CD14-positive monocyte (primary cell): Measurements from ENCODE around the gene TLX1. TPM values are rescaled to one million over a fixed set of nuclear protein-coding genes. Genes with fewer than 3 reads are reported as not detected.

Experiments
- DNase-seq, 3 donors: peaks; one replicate each; pipeline ENCODE4 v3.0.0-alpha.2; 2011 to 2022
- H2AFZ ChIP-seq: 2 replicates; pipeline ENCODE4 v1.6.0; 2012; ENCODE audit warnings: mild to moderate bottlenecking, low read depth, low read length, inconsistent platforms; ENCODE audit not compliant: insufficient read depth, poor library complexity, severe bottlenecking
- H3K27ac ChIP-seq, 2 donors: 1 replicate in 1 of 2; 2 replicates in 1 of 2; pipeline ENCODE4 v1.5.1; 2012 to 2013; ENCODE audit warnings: low read length in 2 of 2, control low read depth in 1 of 2, inconsistent platforms in 1 of 2, low read depth in 1 of 2, mild to moderate bottlenecking in 1 of 2
- H3K27me3 ChIP-seq, 2 donors: one replicate each; pipeline versions ENCODE4 v1.6.0 to v1.6.1; 2011 to 2013; ENCODE audit warnings: low read length in 2 of 2; ENCODE audit not compliant: control insufficient read depth in 2 of 2, insufficient read depth in 2 of 2
- H3K36me3 ChIP-seq, 2 donors: replicated peaks in 1 of 2; 1 replicate in 1 of 2; 2 replicates in 1 of 2; pipeline versions ENCODE4 v1.5.1 to v1.6.1; 2012 to 2013; ENCODE audit warnings: low read length in 2 of 2, control low read depth in 1 of 2, inconsistent platforms in 1 of 2, mild to moderate bottlenecking in 1 of 2; ENCODE audit not compliant: insufficient read depth in 2 of 2, control insufficient read depth in 1 of 2
- H3K4me1 ChIP-seq, 2 donors: 1 replicate in 1 of 2; 2 replicates in 1 of 2; pipeline versions ENCODE4 v1.5.1 to v1.6.1; 2012 to 2013; ENCODE audit warnings: low read length in 2 of 2, control low read depth in 1 of 2, inconsistent platforms in 1 of 2, mild to moderate bottlenecking in 1 of 2, moderate library complexity in 1 of 2; ENCODE audit not compliant: insufficient read depth in 2 of 2, control insufficient read depth in 1 of 2
- H3K4me2 ChIP-seq: replicated peaks from 2 replicates; pipeline ENCODE3; 2012; ENCODE audit warnings: low read length, moderate library complexity, mild to moderate bottlenecking; ENCODE audit not compliant: poor library complexity, severe bottlenecking; ENCODE audit errors: extremely low read depth
- H3K4me3 ChIP-seq, 3 experiments: fragments of 200-600 bp in 1 of 3; sonication (generic) in 1 of 3; replicated peaks in 1 of 3; 1 replicate in 2 of 3; 2 replicates in 1 of 3; pipeline ENCODE4 v1.5.1; 2011 to 2013; ENCODE audit warnings: low read length in 3 of 3, mild to moderate bottlenecking in 3 of 3, control low read depth in 2 of 3, low read depth in 2 of 3, inconsistent platforms in 1 of 3, moderate library complexity in 1 of 3
- H3K79me2 ChIP-seq: 2 replicates; pipeline ENCODE4 v1.6.0; 2012; ENCODE audit warnings: mild to moderate bottlenecking, control low read depth, inconsistent platforms, low read length, moderate library complexity; ENCODE audit not compliant: insufficient read depth
- H3K9ac ChIP-seq: 2 replicates; pipeline ENCODE4 v1.6.0; 2017; ENCODE audit warnings: low read length, mild to moderate bottlenecking; ENCODE audit not compliant: insufficient read depth, poor library complexity, severe bottlenecking
- H3K9me3 ChIP-seq, 2 donors: replicated peaks in 1 of 2; 1 replicate in 1 of 2; 2 replicates in 1 of 2; pipeline versions ENCODE4 v1.5.1 to v1.6.1; 2012 to 2013; ENCODE audit warnings: low read length in 2 of 2, control low read depth in 1 of 2; ENCODE audit not compliant: control insufficient read depth in 1 of 2, insufficient read depth in 1 of 2
- H4K20me1 ChIP-seq: 2 replicates; pipeline ENCODE4 v1.6.0; 2012; ENCODE audit warnings: mild to moderate bottlenecking, low read length, control low read depth, moderate library complexity; ENCODE audit not compliant: insufficient read depth
- H3K27ac Mint-ChIP-seq, 7 donors: one replicate each; pipeline ENCODE4 v1.8.0; 2020; ENCODE audit warnings: mild to moderate bottlenecking in 7 of 7, mixed read lengths in 7 of 7, moderate library complexity in 6 of 7, inconsistent platforms in 2 of 7
- H3K27me3 Mint-ChIP-seq, 3 donors: one replicate each; pipeline ENCODE4 v1.8.0; 2021 to 2022; ENCODE audit warnings: low read depth in 3 of 3, mild to moderate bottlenecking in 3 of 3, mixed read lengths in 3 of 3, moderate library complexity in 3 of 3, inconsistent platforms in 1 of 3
- H3K36me3 Mint-ChIP-seq, 2 donors: one replicate each; pipeline ENCODE4 v1.8.0; 2020; ENCODE audit warnings: mixed read lengths in 2 of 2, inconsistent platforms in 1 of 2, mild to moderate bottlenecking in 1 of 2
- H3K4me1 Mint-ChIP-seq: one replicate; pipeline ENCODE4 v1.8.0; 2020; ENCODE audit warnings: mild to moderate bottlenecking, mixed read lengths
- H3K4me3 Mint-ChIP-seq, 2 donors: one replicate each; pipeline ENCODE4 v1.8.0; 2020; ENCODE audit warnings: mild to moderate bottlenecking in 2 of 2, mixed read lengths in 2 of 2, moderate library complexity in 1 of 2
- H3K9me3 Mint-ChIP-seq, 7 donors: one replicate each; pipeline ENCODE4 v1.8.0; 2020 to 2022; ENCODE audit warnings: mixed read lengths in 7 of 7, mild to moderate bottlenecking in 6 of 7, moderate library complexity in 6 of 7, inconsistent platforms in 2 of 7
- WGBS: methylation state at CpG from one replicate; pipeline ENCODE4 v1.1.5; 2013; ENCODE audit warnings: missing lambda C conversion rate; ENCODE audit not compliant: insufficient coverage; 5-methylcytosine and 5-hydroxymethylcytosine counted together
- intact Hi-C, 2 donors: fragments of 100-400 bp; cut with micrococcal nuclease; formaldehyde crosslinking; loops; one replicate each; pipeline versions ENCODE4 v1.15.0 to v1.15.1; 2023
- polyA plus RNA-seq, 3 donors: library from polyadenylated mRNA; depleted of rRNA in 1 of 3; unstranded in 2 of 3; stranded (reverse) in 1 of 3; fragments of 300-500 nt in 2 of 3; fragments of >200 nt in 1 of 3; fragmentation: Illumina TruSeq in 2 of 3; gene quantifications; 1 replicate in 2 of 3; 2 replicates in 1 of 3; pipeline ENCODE4 v1.2.3, GENCODE V29; 2012 to 2021
- TF ChIP-seq, protein P1 (sequence below): fragments of 200-600 bp; IDR thresholded peaks from one replicate; pipeline ENCODE4 v1.8.0; 2022; ENCODE audit warnings: antibody characterized with exemption, mild to moderate bottlenecking

The TLX1 gene
- polyA plus RNA-seq, 3 donors: not detected

DNA sequence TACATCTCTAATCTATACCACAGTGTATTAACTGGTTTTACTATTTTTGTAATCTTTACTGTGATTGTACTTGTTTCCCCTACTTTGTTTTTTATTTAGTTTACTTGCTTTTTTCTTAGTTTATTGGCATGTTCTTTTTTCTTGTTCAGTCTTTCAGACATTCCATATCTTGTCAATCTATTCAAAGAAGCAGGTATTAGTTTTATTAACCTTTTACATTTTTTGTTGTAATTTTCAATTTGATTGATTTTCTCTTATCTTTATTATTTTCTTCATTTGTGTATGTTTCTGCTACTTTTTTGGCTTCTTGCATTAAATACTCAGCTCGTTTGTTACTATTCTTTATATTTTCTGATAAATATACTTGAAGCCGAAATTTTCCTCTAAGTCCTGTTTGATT is 41.6 kb downstream of the TLX1 start:
- H3K36me3 Mint-ChIP-seq: no peaks in the 10 kb centered on the region

DNA sequence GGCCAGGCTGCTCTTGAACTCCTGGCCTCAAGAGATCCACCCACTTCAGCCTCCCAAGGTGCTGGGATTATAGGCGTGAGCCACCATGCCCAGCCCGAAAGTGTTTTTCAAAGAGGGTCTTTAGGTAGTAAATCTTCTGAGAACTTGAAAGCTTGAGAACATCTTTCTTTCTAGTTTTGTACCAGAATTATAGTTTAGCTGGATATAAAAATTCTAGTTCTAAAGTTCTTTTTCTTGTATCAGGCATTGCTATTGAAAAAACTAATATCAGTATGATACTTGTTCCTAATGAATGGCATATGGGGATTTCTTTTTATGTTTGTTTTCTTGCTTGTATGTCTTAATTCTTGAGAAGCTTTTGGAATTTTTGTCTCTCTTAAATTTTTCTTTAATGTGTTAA is 43.2 kb downstream of the TLX1 start:
- Histone ChIP-seq H2AFZ (no peak overlapping the region), H3K79me2 (no peaks in the 10 kb centered on the region), H3K4me2 (no peak overlapping the region), H3K4me1 (peaks cover 0 to 5% of the 10 kb centered on the region in 2 donors), H4K20me1 (no peaks in the 10 kb centered on the region), H3K4me3 (no peak overlapping the region), H3K27ac (no peak overlapping the region), H3K36me3 (no peaks in the 10 kb centered on the region), H3K27me3 (peaks cover 2 to 15% of the 10 kb centered on the region in 2 donors), H3K9me3 (peaks cover 14 to 17% of the 10 kb centered on the region in 2 donors), H3K9ac (no peak overlapping the region)
- intact Hi-C loops: no loop called here
- Mint-ChIP-seq H3K4me1 (peaks cover 12% of the 10 kb centered on the region), H3K9me3 (peaks cover 10 to 28% (median 21%) of the 10 kb centered on the region in 7 donors), H3K27me3 (peaks cover 31 to 48% (median 42%) of the 10 kb centered on the region in 3 donors), H3K4me3 (no peak overlapping the region), H3K36me3 (no peaks in the 10 kb centered on the region), H3K27ac (no peak overlapping the region)
- TF ChIP-seq, protein P1, sequence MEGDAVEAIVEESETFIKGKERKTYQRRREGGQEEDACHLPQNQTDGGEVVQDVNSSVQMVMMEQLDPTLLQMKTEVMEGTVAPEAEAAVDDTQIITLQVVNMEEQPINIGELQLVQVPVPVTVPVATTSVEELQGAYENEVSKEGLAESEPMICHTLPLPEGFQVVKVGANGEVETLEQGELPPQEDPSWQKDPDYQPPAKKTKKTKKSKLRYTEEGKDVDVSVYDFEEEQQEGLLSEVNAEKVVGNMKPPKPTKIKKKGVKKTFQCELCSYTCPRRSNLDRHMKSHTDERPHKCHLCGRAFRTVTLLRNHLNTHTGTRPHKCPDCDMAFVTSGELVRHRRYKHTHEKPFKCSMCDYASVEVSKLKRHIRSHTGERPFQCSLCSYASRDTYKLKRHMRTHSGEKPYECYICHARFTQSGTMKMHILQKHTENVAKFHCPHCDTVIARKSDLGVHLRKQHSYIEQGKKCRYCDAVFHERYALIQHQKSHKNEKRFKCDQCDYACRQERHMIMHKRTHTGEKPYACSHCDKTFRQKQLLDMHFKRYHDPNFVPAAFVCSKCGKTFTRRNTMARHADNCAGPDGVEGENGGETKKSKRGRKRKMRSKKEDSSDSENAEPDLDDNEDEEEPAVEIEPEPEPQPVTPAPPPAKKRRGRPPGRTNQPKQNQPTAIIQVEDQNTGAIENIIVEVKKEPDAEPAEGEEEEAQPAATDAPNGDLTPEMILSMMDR: no peak
- DNase-seq: no peak
- no CpG with 5 or more reads among the region's 2 CpGs for WGBS

More for the DNA sequence above, 41.6 kb downstream of the TLX1 start:
- Histone ChIP-seq H4K20me1 (no peaks in the 10 kb centered on the region), H3K36me3 (no peaks in the 10 kb centered on the region), H3K4me2 (no peak overlapping the region), H3K9me3 (peaks cover 14 to 17% of the 10 kb centered on the region in 2 donors), H3K9ac (no peak overlapping the region), H3K79me2 (no peaks in the 10 kb centered on the region), H3K4me3 (no peak overlapping the region), H2AFZ (no peak overlapping the region), H3K27me3 (peaks cover 2 to 17% of the 10 kb centered on the region in 2 donors), H3K4me1 (peaks cover 0 to 5% of the 10 kb centered on the region in 2 donors), H3K27ac (no peak overlapping the region)
- peak overlapping the region in 1 of 2 donors; percentile 57 for H3K4me3 Mint-ChIP-seq
- no peak for DNase-seq
- TF ChIP-seq, protein P1: no peak
- peaks cover 12% of the 10 kb centered on the region for H3K4me1 Mint-ChIP-seq
- peaks cover 35 to 47% (median 42%) of the 10 kb centered on the region in 3 donors for H3K27me3 Mint-ChIP-seq
- H3K27ac Mint-ChIP-seq: no peak overlapping the region
- WGBS: no CpG with 5 or more reads among the region's 2 CpGs
- H3K9me3 Mint-ChIP-seq: peaks cover 10 to 32% (median 21%) of the 10 kb centered on the region in 7 donors
- intact Hi-C loops: no loop called here
